Naive thymus-derived CD8-positive, alpha-beta T cell (primary cell): ENCODE results near the gene OOEP. TPM values are rescaled to one million over a fixed set of nuclear protein-coding genes. Genes with fewer than 3 reads are reported as not detected.
"Not testable (repeated sequence)": the region's sequence is repeated elsewhere in the genome, so short reads cannot be mapped to it uniquely, and the experiment has no call there.

Experiments
- ATAC-seq, 2 donors: fragments of 150-1000 bp; cut with Tn5 transposase in 1 of 2; sonication (Bioruptor Pico), chemical (Tn5 transposase) in 1 of 2; 1 replicate in 1 of 2; 2 replicates in 1 of 2; pipeline ENCODE4 v1.10.0; 2021; ENCODE audit warnings: mild to moderate bottlenecking in 2 of 2, moderate library complexity in 2 of 2
- POLR2A ChIA-PET: fragments of 350-600 bp; sonication (Branson Sonifier 250); formaldehyde crosslinking; loops from one replicate; lab custom pipeline; 2021; ENCODE audit warnings: antibody characterized with exemption; lab: Charles Lee
- DNase-seq, 10 donors: peaks; one replicate each; pipeline versions ENCODE4 v3.0.0 to v3.0.0-alpha.2; 2020 to 2022
- H3K27ac Mint-ChIP-seq, 10 donors: one replicate each; pipeline ENCODE4 v1.8.0; 2020 to 2022; ENCODE audit warnings: mild to moderate bottlenecking in 10 of 10, mixed read lengths in 10 of 10, moderate library complexity in 4 of 10, inconsistent platforms in 1 of 10
- H3K27me3 Mint-ChIP-seq, 5 donors: one replicate each; pipeline ENCODE4 v1.8.0; 2021 to 2022; ENCODE audit warnings: mixed read lengths in 5 of 5
- H3K36me3 Mint-ChIP-seq, 3 donors: one replicate each; pipeline ENCODE4 v1.8.0; 2020 to 2022; ENCODE audit warnings: mixed read lengths in 3 of 3, mild to moderate bottlenecking in 2 of 3, inconsistent platforms in 1 of 3
- H3K4me1 Mint-ChIP-seq, 4 donors: one replicate each; pipeline ENCODE4 v1.8.0; 2021 to 2022; ENCODE audit warnings: mixed read lengths in 4 of 4
- H3K4me3 Mint-ChIP-seq, 10 donors: one replicate each; pipeline ENCODE4 v1.8.0; 2020 to 2022; ENCODE audit warnings: mild to moderate bottlenecking in 10 of 10, mixed read lengths in 10 of 10, moderate library complexity in 6 of 10, inconsistent platforms in 1 of 10
- H3K9me3 Mint-ChIP-seq, 9 donors: one replicate each; pipeline ENCODE4 v1.8.0; 2020 to 2022; ENCODE audit warnings: mixed read lengths in 9 of 9, mild to moderate bottlenecking in 3 of 9, inconsistent platforms in 1 of 9, moderate library complexity in 1 of 9
- polyA plus RNA-seq, 3 donors: library from polyadenylated mRNA; unstranded; fragments of 300-500 nt; fragmentation: Illumina TruSeq; gene quantifications; one replicate each; pipeline ENCODE4 v1.2.3, GENCODE V29; 2021
- total RNA-seq, 8 experiments: library from RNA in 2 of 8; stranded (reverse) in 2 of 8; gene quantifications; one replicate each; pipeline ENCODE4 v1.2.3 and lab custom pipeline; 2021 to 2026

OOEP gene
- total RNA-seq, result under 1 TPM in 1 of 2 experiments, not detected in 1; 0.38 TPM
- polyA plus RNA-seq, result under 1 TPM in 2 of 3 donors, not detected in 1; 0.51 to 0.60 TPM
- 0 to 0.17 (median 0) reads per million in 6 experiments for total RNA-seq (lab: John Stamatoyannopoulos, UW)

- ATAC-seq (no peak), DNase-seq (no peak)
- Mint-ChIP-seq H3K27me3 (peaks cover 0 to 3% (median 0%) of the 10 kb centered on the region in 5 donors), H3K9me3 (peaks cover 0 to 34% (median 2%) of the 10 kb centered on the region in 9 donors), H3K4me3 (peak within 1 kb of the TSS in 1 of 10 donors; percentile 6), H3K27ac (no peak within 1 kb of the TSS), H3K4me1 (no peaks in the 10 kb centered on the region), H3K36me3 (peaks cover 0 to 8% (median 4%) of the 10 kb centered on the region in 3 donors)
- POLR2A ChIA-PET, result interaction anchor here (0.6 kb wide), 1 partner anchor 81 kb away, joined by 4 read pairs; no protein-coding TSS in a partner anchor
These were observed at the start of gene OOEP for GRCh38 chr6:73369563-73369962. TSS of gene OOEP (minus strand) at chr6:73369897. CDS start at chr6:73369792, 105 bp downstream.

DNA sequence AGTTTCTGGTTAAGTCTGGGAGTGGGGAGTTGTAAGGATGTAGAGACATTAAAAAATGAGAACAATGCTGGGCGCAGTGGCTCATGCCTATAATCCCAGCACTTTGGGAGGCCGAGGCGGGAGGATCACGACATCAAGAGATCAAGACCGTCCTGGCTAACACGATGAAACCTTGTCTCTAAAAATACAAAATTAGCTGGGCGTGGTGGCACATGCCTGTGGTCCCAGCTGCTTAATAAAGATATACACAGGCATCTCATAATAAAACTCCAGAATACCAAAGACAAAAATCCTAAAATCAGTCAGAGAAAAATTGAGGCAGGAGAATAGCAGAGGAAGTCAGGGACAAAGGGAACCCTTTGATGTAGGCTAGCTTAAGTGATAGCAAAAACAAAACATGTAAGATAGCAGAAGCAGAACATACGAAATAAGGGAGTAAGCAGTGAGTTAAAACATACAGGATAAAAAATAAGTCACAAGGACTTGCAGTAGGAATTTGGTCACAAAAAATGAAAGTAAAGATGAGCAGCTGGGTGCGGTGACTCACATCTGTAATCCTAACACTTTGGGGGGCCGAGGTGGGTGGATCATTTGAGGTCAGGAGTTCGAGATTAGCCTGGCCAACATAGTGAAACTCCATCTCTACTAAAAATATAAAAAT lies 48.5 kb upstream of the OOEP start:
- DNase-seq (no peak), ATAC-seq (no peak)
- H3K9me3 Mint-ChIP-seq, result no peaks in the 10 kb centered on the region
- H3K4me1 Mint-ChIP-seq, result peaks cover 8 to 20% (median 14%) of the 10 kb centered on the region in 4 donors
- H3K27ac Mint-ChIP-seq, result peak overlapping the region in 6 of 10 donors; percentile 5 to 84 (median 45)
- no peaks in the 10 kb centered on the region for H3K27me3 Mint-ChIP-seq
- POLR2A ChIA-PET, result interaction anchor here (0.7 kb wide), 1 partner anchor 10 kb away, joined by 3 read pairs; no protein-coding TSS in a partner anchor
- peaks cover 0 to 7% (median 0%) of the 10 kb centered on the region in 3 donors for H3K36me3 Mint-ChIP-seq
- no peak overlapping the region for H3K4me3 Mint-ChIP-seq

- peaks cover 0 to 4% (median under 1%) of the 10 kb centered on the region in 4 donors for H3K4me1 Mint-ChIP-seq
- H3K27ac Mint-ChIP-seq, result no peak overlapping the region
- H3K36me3 Mint-ChIP-seq, result peaks cover 0 to 7% (median 0%) of the 10 kb centered on the region in 3 donors
- POLR2A ChIA-PET, result no interaction called here
- no peak overlapping the region for H3K4me3 Mint-ChIP-seq
- no peak for DNase-seq
- H3K9me3 Mint-ChIP-seq, result no peaks in the 10 kb centered on the region
- H3K27me3 Mint-ChIP-seq, result no peaks in the 10 kb centered on the region
- no peak for ATAC-seq
These were observed 43.4 kb upstream of the OOEP start for GRCh38 chr6:73413102-73413501.

DNA sequence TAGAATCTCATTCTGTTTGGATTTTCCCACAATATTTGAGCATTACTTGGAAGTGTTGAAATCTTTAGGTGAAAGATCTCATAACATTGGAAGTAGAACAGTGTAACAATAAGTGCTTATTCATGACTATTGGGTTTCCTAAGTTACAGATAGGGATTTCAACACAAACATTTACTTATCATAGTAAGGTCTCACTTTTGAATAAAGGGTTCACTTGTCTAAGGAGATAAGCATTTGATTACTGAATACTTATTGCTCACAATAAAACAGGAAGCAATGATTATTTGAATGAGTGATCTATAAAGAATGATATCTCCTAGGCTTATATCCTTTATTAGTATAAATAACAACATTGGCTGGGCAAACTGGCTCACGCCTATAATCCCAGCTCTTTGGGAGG lies 39.7 kb upstream of the OOEP start:
- POLR2A ChIA-PET, result no interaction called here
- Mint-ChIP-seq H3K27me3 (no peaks in the 10 kb centered on the region), H3K27ac (no peak overlapping the region), H3K4me1 (no peaks in the 10 kb centered on the region), H3K4me3 (no peak overlapping the region), H3K36me3 (peaks cover 0 to 3% (median 0%) of the 10 kb centered on the region in 3 donors), H3K9me3 (no peaks in the 10 kb centered on the region)
- no peak for ATAC-seq
- no peak for DNase-seq

GRCh38 chr6:73400656-73401055 lies 31.0 kb upstream of the OOEP start:
- ATAC-seq (no peak), DNase-seq (no peak)
- no peaks in the 10 kb centered on the region for H3K4me1 Mint-ChIP-seq
- POLR2A ChIA-PET, result no interaction called here
- no peaks in the 10 kb centered on the region for H3K36me3 Mint-ChIP-seq
- H3K4me3 Mint-ChIP-seq, result no peak overlapping the region
- no peaks in the 10 kb centered on the region for H3K9me3 Mint-ChIP-seq
- no peaks in the 10 kb centered on the region for H3K27me3 Mint-ChIP-seq
- H3K27ac Mint-ChIP-seq, result no peak overlapping the region

GRCh38 chr6:73395875-73396274 lies 26.2 kb upstream of the OOEP start:
- no peak overlapping the region for H3K27ac Mint-ChIP-seq
- H3K36me3 Mint-ChIP-seq, result no peaks in the 10 kb centered on the region

GRCh38 chr6:73394577-73395354 lies 25.1 kb upstream of the OOEP start, which contains the start of gene DDX43:
TSS of gene DDX43 (plus strand) at chr6:73394828. CDS start at chr6:73394906, 78 bp downstream.
- Mint-ChIP-seq H3K36me3 (no peaks in the 10 kb centered on the region), H3K27ac (peak within 1 kb of the TSS in 9 of 10 donors; percentile 14 to 95 (median 89)), H3K27me3 (no peaks in the 10 kb centered on the region), H3K4me1 (peaks cover 0 to 7% (median 6%) of the 10 kb centered on the region in 4 donors), H3K4me3 (peak within 1 kb of the TSS; percentile 67 to 88 (median 78)), H3K9me3 (no peaks in the 10 kb centered on the region)
- DNase-seq, result peak; percentile 19 to 79 (median 36)
- POLR2A ChIA-PET, result interaction anchor here (0.6 to 1.3 kb wide), 3 partner anchors 66 to 256 kb away, joined by 3 to 6 read pairs (median 4); partner anchors contain the start of gene MTO1
- peak; percentile 85 to 90 for ATAC-seq

More at GRCh38 chr6:73395875-73396274, 26.2 kb upstream of the OOEP start:
- ATAC-seq (no peak), DNase-seq (no peak)
- peaks cover 0 to 7% (median 6%) of the 10 kb centered on the region in 4 donors for H3K4me1 Mint-ChIP-seq
- H3K27me3 Mint-ChIP-seq, result no peaks in the 10 kb centered on the region
- POLR2A ChIA-PET, result interaction anchor here (0.6 to 0.7 kb wide), 2 partner anchors 165 to 759 kb away, joined by 4 read pairs; no protein-coding TSS in a partner anchor
- no peaks in the 10 kb centered on the region for H3K9me3 Mint-ChIP-seq
- no peak overlapping the region for H3K4me3 Mint-ChIP-seq

DNA sequence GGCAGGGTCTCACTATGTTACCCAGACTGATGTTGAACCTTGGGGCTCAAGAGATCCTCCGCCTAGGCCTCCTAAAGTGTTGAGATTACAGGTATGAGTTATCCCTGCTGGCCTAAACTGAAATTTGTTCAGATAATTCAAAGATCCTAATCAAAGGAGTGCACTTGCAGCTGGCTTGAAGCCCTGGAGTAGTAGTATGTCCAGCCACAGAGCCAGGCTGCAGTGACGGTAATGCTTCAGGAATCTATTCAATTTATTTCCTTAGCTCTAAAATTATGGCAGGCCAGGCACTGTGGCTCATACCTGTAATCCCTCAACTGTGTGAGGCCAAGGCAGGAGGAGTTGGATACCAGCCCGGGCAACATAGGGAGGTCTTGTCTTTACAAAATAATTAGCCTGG lies 23.6 kb upstream of the OOEP start:
- POLR2A ChIA-PET, result interaction anchor here (0.6 to 1.3 kb wide), 2 partner anchors 68 to 142 kb away, joined by 3 read pairs; partner anchors contain the start of gene MTO1
- Mint-ChIP-seq H3K9me3 (no peaks in the 10 kb centered on the region), H3K36me3 (no peaks in the 10 kb centered on the region), H3K27me3 (no peaks in the 10 kb centered on the region), H3K27ac (peak overlapping the region in 1 of 10 donors; percentile 51), H3K4me1 (peaks cover 0 to 17% (median 12%) of the 10 kb centered on the region in 4 donors), H3K4me3 (no peak overlapping the region)
- ATAC-seq, result no peak
- no peak for DNase-seq

DNA sequence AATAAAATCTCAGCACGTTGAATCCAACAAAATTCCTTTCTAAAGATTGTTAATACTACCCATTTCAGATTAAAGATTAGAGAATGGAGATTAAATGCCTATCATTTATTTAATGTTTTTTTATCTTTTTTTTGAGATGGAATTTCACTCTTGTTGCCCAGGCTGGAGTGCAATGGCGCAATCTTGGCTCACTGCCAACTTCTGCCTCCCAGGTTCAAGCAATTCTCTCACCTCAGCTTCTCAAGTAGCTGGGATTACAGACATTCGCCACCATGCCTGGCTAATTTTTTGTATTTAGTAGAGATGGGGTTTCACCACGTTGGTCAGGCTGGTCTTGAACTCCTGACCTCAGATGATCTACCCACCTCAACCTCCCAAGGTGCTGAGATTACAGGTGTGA lies 22.5 kb upstream of the OOEP start:
- H3K9me3 Mint-ChIP-seq, H3K4me3 Mint-ChIP-seq, ATAC-seq, H3K36me3 Mint-ChIP-seq, POLR2A ChIA-PET, H3K27me3 Mint-ChIP-seq, DNase-seq: not testable (repeated sequence)
- H3K27ac Mint-ChIP-seq, result peak overlapping the region in 1 of 10 donors; percentile 5
- peaks cover 0 to 17% (median 12%) of the 10 kb centered on the region in 4 donors for H3K4me1 Mint-ChIP-seq

GRCh38 chr6:73391675-73392074 lies 22.0 kb upstream of the OOEP start:
- POLR2A ChIA-PET, result no interaction called here
- Mint-ChIP-seq H3K36me3 (no peaks in the 10 kb centered on the region), H3K9me3 (no peaks in the 10 kb centered on the region), H3K4me1 (peaks cover 0 to 17% (median 12%) of the 10 kb centered on the region in 4 donors), H3K27me3 (no peaks in the 10 kb centered on the region), H3K27ac (peak overlapping the region in 1 of 10 donors; percentile 5), H3K4me3 (peak overlapping the region in 1 of 10 donors; percentile 14)
- ATAC-seq (no peak), DNase-seq (no peak)

GRCh38 chr6:73389854-73390253 lies 20.2 kb upstream of the OOEP start:
- Mint-ChIP-seq H3K4me3 (peak overlapping the region in 2 of 10 donors; percentile 14 to 78), H3K27me3 (no peaks in the 10 kb centered on the region), H3K36me3 (no peaks in the 10 kb centered on the region), H3K27ac (no peak overlapping the region), H3K9me3 (no peaks in the 10 kb centered on the region), H3K4me1 (peaks cover 0 to 17% (median 12%) of the 10 kb centered on the region in 4 donors)
- DNase-seq, result no peak
- POLR2A ChIA-PET, result interaction anchor here (0.7 kb wide), 2 partner anchors 235 to 936 kb away, joined by 3 to 4 read pairs; no protein-coding TSS in a partner anchor
- ATAC-seq, result no peak

DNA sequence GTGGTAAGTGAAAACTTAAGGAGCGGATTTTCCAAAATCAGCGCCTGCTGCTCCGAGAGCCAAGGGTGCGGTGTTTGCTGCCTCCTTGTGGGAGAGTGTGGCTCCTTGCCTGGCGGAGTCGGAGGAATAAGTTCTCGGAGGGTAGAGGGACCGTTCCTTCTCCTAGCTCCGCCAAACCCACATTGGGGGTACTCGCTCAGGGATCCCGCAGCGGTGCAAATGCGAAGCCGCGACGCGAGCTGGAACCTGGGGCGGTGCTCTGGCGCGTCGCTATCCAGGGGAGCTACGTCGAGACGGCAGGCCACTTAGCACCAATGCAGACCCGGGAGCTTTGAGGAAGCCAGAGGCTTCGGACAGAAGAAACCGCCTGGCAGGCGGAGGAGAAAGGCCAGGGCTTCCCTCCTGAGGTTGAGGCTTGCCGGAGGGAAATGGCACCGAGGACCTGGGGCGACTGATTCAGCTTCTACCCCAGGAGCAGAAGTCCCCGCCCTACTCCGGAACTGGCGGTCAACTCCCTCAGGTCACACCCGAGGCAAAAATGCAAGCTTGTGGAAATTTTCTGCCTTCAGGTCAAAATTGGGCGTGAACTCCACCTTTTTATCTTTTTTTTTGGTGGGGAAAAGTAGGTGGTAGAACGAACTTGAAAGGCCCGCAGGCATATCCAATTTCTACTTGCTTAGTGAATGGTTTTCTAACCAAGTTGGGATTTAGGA lies 19.3 kb upstream of the OOEP start:
- POLR2A ChIA-PET, result interaction anchor here (1.1 to 1.2 kb wide), 2 partner anchors 73 to 127 kb away, joined by 3 to 7 read pairs; partner anchors contain the start of gene MTO1
- Mint-ChIP-seq H3K4me3 (peak overlapping the region; percentile 78 to 88 (median 84)), H3K36me3 (no peaks in the 10 kb centered on the region), H3K4me1 (peaks cover 0 to 17% (median 12%) of the 10 kb centered on the region in 4 donors), H3K9me3 (no peaks in the 10 kb centered on the region), H3K27ac (peak overlapping the region; percentile 25 to 88 (median 57)), H3K27me3 (no peaks in the 10 kb centered on the region)
- DNase-seq (peak in 6 of 10 donors; percentile 16 to 34 (median 25)), ATAC-seq (peak; percentile 72 to 90)
